Naive thymus-derived CD4-positive, alpha-beta T cell (primary cell): Measurements from ENCODE around the gene SCAF1. TPM values are rescaled to one million over a fixed set of nuclear protein-coding genes. Genes with fewer than 3 reads are reported as not detected.

ENCODE experiments used
- ATAC-seq: fragments of 150-1000 bp; cut with Tn5 transposase; 2 replicates; pipeline ENCODE4 v1.10.0; 2021; ENCODE audit warnings: mild to moderate bottlenecking, moderate library complexity
- CTCF ChIA-PET: fragments of 350-600 bp; sonication (Branson Sonifier 250); formaldehyde crosslinking; loops from one replicate; lab custom pipeline; 2021; ENCODE audit warnings: antibody characterized with exemption; lab: Charles Lee
- POLR2A ChIA-PET: fragments of 350-600 bp; sonication (Branson Sonifier 250); formaldehyde crosslinking; loops from one replicate; lab custom pipeline; 2021; ENCODE audit warnings: antibody characterized with exemption, inconsistent platforms; lab: Charles Lee
- DNase-seq, 9 donors: peaks; one replicate each; pipeline versions ENCODE4 v3.0.0 to v3.0.0-alpha.2; 2020 to 2022; ENCODE audit warnings: mixed read lengths in 1 of 9
- H3K27ac ChIP-seq: one replicate; pipeline ENCODE4 v1.7.0; 2013; ENCODE audit warnings: mild to moderate bottlenecking, low read depth, low read length, moderate library complexity
- H3K27me3 ChIP-seq, 2 donors: one replicate each; pipeline ENCODE4 v1.7.0; 2013; ENCODE audit warnings: low read length in 2 of 2, mild to moderate bottlenecking in 2 of 2, moderate library complexity in 2 of 2; ENCODE audit not compliant: control insufficient read depth in 2 of 2, insufficient read depth in 2 of 2
- H3K36me3 ChIP-seq, 3 experiments: 1 replicate in 2 of 3; 2 replicates in 1 of 3; pipeline ENCODE4 v1.7.0; 2013; ENCODE audit warnings: low read length in 3 of 3, mild to moderate bottlenecking in 3 of 3, moderate library complexity in 1 of 3; ENCODE audit not compliant: insufficient read depth in 3 of 3, control insufficient read depth in 2 of 3
- H3K4me1 ChIP-seq, 2 donors: one replicate each; pipeline ENCODE4 v1.7.0; 2013; ENCODE audit warnings: low read length in 2 of 2, mild to moderate bottlenecking in 2 of 2, moderate library complexity in 1 of 2; ENCODE audit not compliant: control insufficient read depth in 2 of 2, insufficient read depth in 2 of 2
- H3K4me3 ChIP-seq: 2 replicates; pipeline ENCODE4 v1.7.0; 2013; ENCODE audit warnings: mild to moderate bottlenecking, low read length
- H3K9me3 ChIP-seq, 3 experiments: 1 replicate in 2 of 3; 2 replicates in 1 of 3; pipeline ENCODE4 v1.7.0; 2013; ENCODE audit warnings: low read length in 3 of 3; ENCODE audit not compliant: control insufficient read depth in 2 of 3
- H3K27ac Mint-ChIP-seq, 9 donors: one replicate each; pipeline ENCODE4 v1.8.0; 2020 to 2022; ENCODE audit warnings: mixed read lengths in 9 of 9, mild to moderate bottlenecking in 8 of 9, moderate library complexity in 5 of 9, inconsistent platforms in 2 of 9
- H3K27me3 Mint-ChIP-seq, 5 donors: one replicate each; pipeline ENCODE4 v1.8.0; 2021 to 2022; ENCODE audit warnings: mixed read lengths in 5 of 5, mild to moderate bottlenecking in 1 of 5
- H3K36me3 Mint-ChIP-seq, 5 donors: one replicate each; pipeline ENCODE4 v1.8.0; 2020 to 2022; ENCODE audit warnings: mixed read lengths in 5 of 5, mild to moderate bottlenecking in 3 of 5, inconsistent platforms in 1 of 5
- H3K4me1 Mint-ChIP-seq, 7 donors: one replicate each; pipeline ENCODE4 v1.8.0; 2020 to 2022; ENCODE audit warnings: mixed read lengths in 7 of 7, mild to moderate bottlenecking in 3 of 7, inconsistent platforms in 1 of 7
- H3K4me3 Mint-ChIP-seq, 10 donors: one replicate each; pipeline ENCODE4 v1.8.0; 2020 to 2022; ENCODE audit warnings: mild to moderate bottlenecking in 10 of 10, mixed read lengths in 10 of 10, moderate library complexity in 6 of 10, inconsistent platforms in 2 of 10
- H3K9me3 Mint-ChIP-seq, 11 donors: one replicate each; pipeline ENCODE4 v1.8.0; 2020 to 2022; ENCODE audit warnings: mixed read lengths in 11 of 11, mild to moderate bottlenecking in 4 of 11, inconsistent platforms in 1 of 11, moderate library complexity in 1 of 11
- intact Hi-C, 2 donors: fragments of 100-400 bp; cut with micrococcal nuclease; formaldehyde crosslinking; loops; one replicate each; pipeline ENCODE4 v1.15.1; 2023
- polyA plus RNA-seq, 2 donors: library from polyadenylated mRNA; unstranded; fragments of 300-500 nt; fragmentation: Illumina TruSeq; gene quantifications; one replicate each; pipeline ENCODE4 v1.2.3, GENCODE V29; 2021
- total RNA-seq, 6 experiments: library from RNA in 5 of 6; stranded (reverse) in 5 of 6; gene quantifications; 1 replicate in 5 of 6; 2 replicates in 1 of 6; pipeline ENCODE4 v1.2.3 and lab custom pipeline; 2021 to 2026

SCAF1 gene
- total and polyA plus RNA-seq, 7 experiments from 2014 or later, result 1.4 to 74.9 (median 42.0) TPM

- no peak overlapping the region for H3K4me3 Mint-ChIP-seq
- peaks cover 10 to 11% of the 10 kb centered on the region in 2 donors for H3K4me1 ChIP-seq
- no peak overlapping the region for H3K27ac ChIP-seq
- ATAC-seq (no peak), DNase-seq (no peak)
- H3K4me3 ChIP-seq, result no peak overlapping the region
- no peaks in the 10 kb centered on the region for H3K9me3 Mint-ChIP-seq
- intact Hi-C loops, result loop anchor here in 1 of 2 donors (10.0 kb wide), 1 partner anchor 1032 kb away; the partner anchor contains the start of genes FAM83E, RPL18 and SPHK2
- no peaks in the 10 kb centered on the region for H3K27me3 ChIP-seq
- H3K36me3 ChIP-seq, result peaks cover 0 to 62% (median 0%) of the 10 kb centered on the region in 3 experiments
- ChIA-PET CTCF (no interaction called here), POLR2A (interaction anchor here (0.8 to 11.1 kb wide), 3 partner anchors 16 to 66 kb away, joined by 4 to 187 read pairs (median 4); partner anchors contain the start of genes BCL2L12, IRF3, NOSIP and PRR12)
- H3K27ac Mint-ChIP-seq, result peak overlapping the region in 1 of 9 donors; percentile 83
- H3K4me1 Mint-ChIP-seq, result peaks cover 30 to 39% (median 37%) of the 10 kb centered on the region in 7 donors
- peaks cover 0 to 14% (median 0%) of the 10 kb centered on the region in 5 donors for H3K36me3 Mint-ChIP-seq
- H3K27me3 Mint-ChIP-seq, result peaks cover 0 to 2% (median 0%) of the 10 kb centered on the region in 5 donors
- no peaks in the 10 kb centered on the region for H3K9me3 ChIP-seq
These were observed 4.6 kb downstream of the SCAF1 start for GRCh38 chr19:49646586-49646985.

- Mint-ChIP-seq H3K9me3 (no peaks in the 10 kb centered on the region), H3K27ac (peak overlapping the region in 1 of 9 donors; percentile 75), H3K4me1 (peaks cover 0 to 9% (median 6%) of the 10 kb centered on the region in 7 donors), H3K36me3 (peaks cover 0 to 23% (median 5%) of the 10 kb centered on the region in 5 donors), H3K27me3 (no peaks in the 10 kb centered on the region), H3K4me3 (no peak overlapping the region)
- H3K4me3 ChIP-seq, result no peak overlapping the region
- ChIA-PET POLR2A (no interaction called here), CTCF (no interaction called here)
- H3K27ac ChIP-seq, result no peak overlapping the region
- no peak for ATAC-seq
- no peaks in the 10 kb centered on the region for H3K4me1 ChIP-seq
- no peak for DNase-seq
- H3K27me3 ChIP-seq, result no peaks in the 10 kb centered on the region
- intact Hi-C loops, result no loop called here
- peaks cover 0 to 83% (median 8%) of the 10 kb centered on the region in 3 experiments for H3K36me3 ChIP-seq
- H3K9me3 ChIP-seq, result no peaks in the 10 kb centered on the region
These were observed 9.2 kb downstream of the SCAF1 start for GRCh38 chr19:49651029-49651819.

DNA sequence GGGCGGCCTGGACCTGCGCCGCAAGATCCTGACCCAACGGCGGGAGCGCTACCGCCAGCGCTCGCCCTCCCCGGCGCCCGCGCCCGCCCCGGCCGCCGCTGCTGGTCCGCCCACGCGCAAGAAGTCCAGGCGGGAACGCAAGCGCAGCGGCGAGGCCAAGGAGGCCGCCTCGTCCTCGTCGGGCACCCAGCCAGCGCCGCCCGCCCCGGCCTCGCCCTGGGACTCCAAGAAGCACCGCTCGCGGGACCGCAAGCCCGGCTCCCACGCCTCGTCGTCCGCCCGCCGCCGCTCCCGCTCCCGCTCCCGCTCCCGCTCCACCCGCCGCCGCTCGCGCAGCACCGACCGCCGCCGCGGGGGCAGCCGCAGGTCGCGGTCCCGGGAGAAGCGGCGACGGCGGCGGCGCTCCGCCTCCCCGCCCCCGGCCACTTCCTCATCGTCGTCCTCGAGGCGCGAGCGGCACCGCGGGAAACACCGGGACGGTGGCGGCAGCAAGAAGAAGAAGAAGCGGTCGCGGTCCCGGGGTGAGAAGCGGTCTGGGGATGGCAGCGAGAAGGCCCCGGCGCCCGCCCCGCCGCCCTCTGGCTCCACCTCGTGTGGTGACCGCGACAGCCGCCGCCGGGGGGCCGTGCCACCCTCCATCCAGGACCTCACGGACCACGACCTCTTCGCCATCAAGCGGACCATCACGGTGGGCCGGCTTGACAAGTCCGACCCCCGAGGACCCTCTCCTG lies 10.0 kb downstream of the SCAF1 start:
- POLR2A ChIA-PET, result no interaction called here
- H3K27me3 ChIP-seq, result no peaks in the 10 kb centered on the region
- H3K4me1 ChIP-seq, result no peaks in the 10 kb centered on the region
- intact Hi-C loops, result no loop called here
- H3K4me3 ChIP-seq, result no peak overlapping the region
- no peaks in the 10 kb centered on the region for H3K27me3 Mint-ChIP-seq
- H3K9me3 Mint-ChIP-seq, result no peaks in the 10 kb centered on the region
- H3K27ac ChIP-seq, result no peak overlapping the region
- no peak overlapping the region for H3K4me3 Mint-ChIP-seq
- CTCF ChIA-PET, result no interaction called here
- H3K9me3 ChIP-seq, result no peaks in the 10 kb centered on the region
- H3K27ac Mint-ChIP-seq, result no peak overlapping the region
- peaks cover 0 to 83% (median 8%) of the 10 kb centered on the region in 3 experiments for H3K36me3 ChIP-seq
- peaks cover 0 to 25% (median 8%) of the 10 kb centered on the region in 5 donors for H3K36me3 Mint-ChIP-seq
- ATAC-seq, result no peak
- DNase-seq, result no peak
- H3K4me1 Mint-ChIP-seq, result peaks cover 0 to 8% (median 5%) of the 10 kb centered on the region in 7 donors

DNA sequence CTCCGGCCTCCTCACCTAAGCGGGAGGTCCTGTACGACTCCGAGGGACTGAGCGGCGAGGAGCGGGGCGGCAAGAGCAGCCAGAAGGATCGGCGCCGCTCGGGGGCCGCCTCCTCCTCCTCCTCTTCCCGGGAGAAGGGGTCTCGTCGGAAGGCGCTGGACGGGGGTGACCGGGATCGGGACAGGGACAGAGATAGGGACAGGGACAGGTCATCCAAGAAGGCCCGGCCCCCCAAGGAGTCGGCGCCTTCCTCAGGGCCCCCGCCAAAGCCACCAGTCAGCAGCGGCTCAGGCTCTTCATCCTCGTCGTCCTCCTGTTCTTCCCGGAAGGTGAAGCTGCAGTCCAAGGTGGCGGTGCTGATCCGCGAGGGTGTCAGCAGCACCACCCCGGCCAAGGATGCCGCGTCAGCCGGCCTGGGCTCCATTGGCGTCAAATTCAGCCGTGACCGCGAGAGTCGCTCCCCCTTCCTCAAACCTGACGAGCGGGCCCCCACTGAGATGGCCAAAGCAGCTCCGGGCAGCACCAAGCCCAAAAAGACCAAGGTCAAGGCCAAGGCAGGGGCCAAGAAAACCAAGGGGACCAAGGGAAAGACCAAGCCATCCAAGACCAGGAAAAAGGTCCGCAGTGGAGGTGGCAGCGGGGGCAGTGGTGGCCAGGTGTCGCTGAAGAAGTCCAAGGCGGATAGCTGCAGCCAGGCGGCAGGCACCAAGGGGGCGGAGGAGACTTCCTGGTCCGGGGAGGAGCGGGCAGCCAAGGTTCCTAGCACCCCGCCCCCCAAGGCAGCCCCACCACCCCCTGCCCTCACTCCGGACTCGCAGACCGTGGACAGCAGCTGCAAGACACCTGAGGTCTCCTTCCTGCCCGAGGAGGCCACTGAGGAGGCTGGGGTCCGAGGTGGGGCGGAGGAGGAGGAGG lies 10.8 kb downstream of the SCAF1 start:
- DNase-seq, result no peak
- Mint-ChIP-seq H3K4me1 (peaks cover 0 to 8% (median 0%) of the 10 kb centered on the region in 7 donors), H3K4me3 (no peak overlapping the region), H3K36me3 (peaks cover 0 to 24% (median 13%) of the 10 kb centered on the region in 5 donors), H3K27me3 (no peaks in the 10 kb centered on the region), H3K27ac (no peak overlapping the region), H3K9me3 (no peaks in the 10 kb centered on the region)
- H3K4me1 ChIP-seq, result no peaks in the 10 kb centered on the region
- H3K27me3 ChIP-seq, result no peaks in the 10 kb centered on the region
- intact Hi-C loops, result no loop called here
- no peaks in the 10 kb centered on the region for H3K9me3 ChIP-seq
- no peak overlapping the region for H3K4me3 ChIP-seq
- no peak overlapping the region for H3K27ac ChIP-seq
- H3K36me3 ChIP-seq, result peaks cover 0 to 83% (median 15%) of the 10 kb centered on the region in 3 experiments
- CTCF ChIA-PET, result no interaction called here
- ATAC-seq, result no peak
- POLR2A ChIA-PET, result interaction anchor here (1.4 kb wide), 1 partner anchor 11 kb away, joined by 5 read pairs; no protein-coding TSS in a partner anchor

DNA sequence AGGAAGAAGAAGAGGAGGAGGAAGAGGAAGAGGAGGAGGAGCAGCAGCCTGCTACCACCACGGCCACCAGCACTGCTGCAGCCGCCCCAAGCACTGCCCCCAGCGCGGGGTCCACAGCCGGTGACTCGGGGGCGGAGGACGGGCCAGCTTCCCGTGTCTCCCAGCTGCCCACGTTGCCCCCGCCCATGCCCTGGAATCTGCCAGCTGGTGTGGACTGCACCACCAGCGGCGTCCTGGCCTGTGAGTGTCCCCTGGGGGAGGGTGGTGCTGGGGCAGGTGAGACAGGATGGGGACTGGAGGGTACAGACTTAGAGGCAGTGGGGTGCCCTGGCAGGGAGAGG lies 11.4 kb downstream of the SCAF1 start:
- no peak overlapping the region for H3K4me3 Mint-ChIP-seq
- H3K36me3 Mint-ChIP-seq, result peaks cover 0 to 24% (median 13%) of the 10 kb centered on the region in 5 donors
- H3K27me3 Mint-ChIP-seq, result no peaks in the 10 kb centered on the region
- no peak overlapping the region for H3K27ac Mint-ChIP-seq
- Histone ChIP-seq H3K36me3 (peaks cover 0 to 87% (median 17%) of the 10 kb centered on the region in 3 experiments), H3K4me3 (no peak overlapping the region), H3K4me1 (no peaks in the 10 kb centered on the region), H3K27ac (no peak overlapping the region), H3K27me3 (no peaks in the 10 kb centered on the region), H3K9me3 (no peaks in the 10 kb centered on the region)
- ChIA-PET POLR2A (interaction anchor here (1.4 kb wide), 1 partner anchor 10 kb away, joined by 5 read pairs; no protein-coding TSS in a partner anchor), CTCF (no interaction called here)
- intact Hi-C loops, result no loop called here
- DNase-seq (no peak), ATAC-seq (no peak)
- peaks cover 0 to 8% (median 0%) of the 10 kb centered on the region in 7 donors for H3K4me1 Mint-ChIP-seq
- H3K9me3 Mint-ChIP-seq, result no peaks in the 10 kb centered on the region

- Mint-ChIP-seq H3K27ac (peak overlapping the region in 1 of 9 donors; percentile 14), H3K4me3 (no peak overlapping the region), H3K4me1 (peaks cover 0 to 7% (median 0%) of the 10 kb centered on the region in 7 donors), H3K9me3 (no peaks in the 10 kb centered on the region), H3K36me3 (peaks cover 0 to 19% (median 13%) of the 10 kb centered on the region in 5 donors), H3K27me3 (no peaks in the 10 kb centered on the region)
- no peak overlapping the region for H3K27ac ChIP-seq
- peaks cover 0 to 90% (median 22%) of the 10 kb centered on the region in 3 experiments for H3K36me3 ChIP-seq
- no peaks in the 10 kb centered on the region for H3K9me3 ChIP-seq
- no peak for DNase-seq
- intact Hi-C loops, result no loop called here
- POLR2A ChIA-PET, result interaction anchor here (2.0 kb wide), 1 partner anchor 10 kb away, joined by 10 read pairs; no protein-coding TSS in a partner anchor
- H3K27me3 ChIP-seq, result no peaks in the 10 kb centered on the region
- CTCF ChIA-PET, result no interaction called here
- ATAC-seq, result no peak
- H3K4me1 ChIP-seq, result no peaks in the 10 kb centered on the region
- no peak overlapping the region for H3K4me3 ChIP-seq
These were observed 12.6 kb downstream of the SCAF1 start for GRCh38 chr19:49654581-49654980.
